Fibroblast of skin of abdomen (primary cell): ENCODE measurements around the gene DDX59. TPM values are rescaled to one million over a fixed set of nuclear protein-coding genes. Genes with fewer than 3 reads are reported as not detected.
A peak's percentile ranks its signal among the peaks of the same experiment; 100 is the strongest.

Experiments
- DNase-seq: peaks from one replicate; pipeline ENCODE4 v3.0.0-alpha.2; 2013
- polyA plus RNA-seq, 2 experiments: library from polyadenylated mRNA; unstranded; fragments of 120-200 nt; gene quantifications; one replicate each; pipeline ENCODE4 v1.2.1, GENCODE V29; 2013; ENCODE audit not compliant: insufficient read length in 2 of 2

Gene DDX59
- 10.1 TPM for polyA plus RNA-seq (2013, experiment 1 of 2; ENCODE audit: insufficient read length)
- 10.1 TPM for polyA plus RNA-seq (2013, experiment 2 of 2; ENCODE audit: insufficient read length)

DNA sequence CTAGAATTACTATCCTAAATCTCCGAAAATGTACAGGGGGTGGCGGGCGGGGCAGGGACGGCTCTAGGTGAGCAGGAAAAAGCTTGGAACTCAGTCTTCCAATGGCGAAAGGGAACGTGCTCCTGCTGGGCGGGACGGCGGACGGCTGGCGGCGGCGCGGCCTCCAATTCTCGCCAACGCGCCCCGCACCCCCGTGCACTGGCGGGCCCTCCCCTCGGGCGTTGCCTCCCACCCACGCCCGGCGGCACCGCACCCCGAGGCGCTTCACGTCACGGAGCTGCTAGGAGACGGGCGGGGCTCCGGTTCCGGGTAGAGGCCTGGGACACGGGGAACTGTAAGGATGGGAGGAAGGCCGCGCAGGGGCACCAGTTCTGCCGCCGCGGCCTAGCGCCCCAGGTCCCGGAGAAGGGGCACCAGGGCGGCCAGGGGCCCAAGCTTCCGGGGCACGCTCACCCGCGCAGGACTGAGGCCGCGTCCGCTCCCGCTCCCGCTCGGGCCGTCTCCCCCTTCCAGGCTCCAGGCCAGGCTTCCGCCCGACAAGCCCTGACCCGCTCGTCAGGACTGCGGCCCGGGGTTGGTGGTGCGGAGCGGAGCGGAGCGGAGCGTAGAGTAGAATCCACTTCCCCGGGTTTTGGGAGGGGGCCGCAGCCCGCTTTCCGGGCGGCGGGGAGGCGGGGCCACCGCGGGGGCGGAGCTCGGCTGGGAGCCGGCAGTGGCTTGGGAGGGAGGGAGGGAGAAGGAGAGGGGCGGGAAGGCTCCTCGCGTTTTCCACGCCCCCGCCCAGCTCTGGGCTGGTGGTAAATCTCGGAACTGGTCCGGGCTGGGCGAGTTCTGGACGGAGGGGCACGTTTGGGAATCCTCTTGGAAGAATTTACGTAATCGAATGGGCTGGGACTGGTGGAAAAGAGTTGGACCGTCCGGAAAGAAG is at the start of gene DDX59:
DDX59 (minus strand) TSS at position 594 of the 928 bp plus-strand sequence. CDS start 3,167 bp downstream, outside the sequence.
- DNase-seq, result peak; percentile 98

DNA sequence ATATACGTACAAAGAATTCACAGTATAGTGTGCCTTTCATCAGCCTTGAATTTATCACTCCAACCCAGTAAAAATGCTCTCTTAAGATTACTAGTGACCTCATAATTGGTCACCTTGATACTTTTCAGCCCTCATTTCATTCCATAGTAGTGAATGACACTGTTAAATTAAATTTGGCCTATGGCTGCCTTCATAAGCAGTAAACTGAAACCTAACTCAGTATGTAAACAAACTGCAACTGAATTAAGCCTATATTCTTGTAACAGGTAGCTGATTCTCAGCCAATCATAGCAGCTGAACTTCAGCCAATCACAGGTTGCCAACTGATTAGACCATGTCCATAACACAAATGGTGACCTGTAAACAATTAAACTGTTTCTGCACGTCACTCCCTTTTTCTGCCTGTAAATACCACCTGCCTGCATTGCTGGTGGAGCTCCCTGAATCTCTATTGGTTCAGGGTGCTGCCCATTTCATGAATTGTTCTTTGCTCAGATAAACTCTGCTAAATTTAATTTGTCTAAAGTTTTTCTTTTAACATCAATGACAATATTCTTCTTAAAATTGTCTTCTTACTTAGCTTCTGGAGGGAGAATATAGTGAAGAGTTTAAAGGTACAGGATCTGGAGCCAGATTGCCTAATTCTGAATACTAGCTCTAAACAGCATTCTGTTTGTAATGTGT is 44.9 kb upstream of the DDX59 start:
- DNase-seq, result no peak

DNA sequence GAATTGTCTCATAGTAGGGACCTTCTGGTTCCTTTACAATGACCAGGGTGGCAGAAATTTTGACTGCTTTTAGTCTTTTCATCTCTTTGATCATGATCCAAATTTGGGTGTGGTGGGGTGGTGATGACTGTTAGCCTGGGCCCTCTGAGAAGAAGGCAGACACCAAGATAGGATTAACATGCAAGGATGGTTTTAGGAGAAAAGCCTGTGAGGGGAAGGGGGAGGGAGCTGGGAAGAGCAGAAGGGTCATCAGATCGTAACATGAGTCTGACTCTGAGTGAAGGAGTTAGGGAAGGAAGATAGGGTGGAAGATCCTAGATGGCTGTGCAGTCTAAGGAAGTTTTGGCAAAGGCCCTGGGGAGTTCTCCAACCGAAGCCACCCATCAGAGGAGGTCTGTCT is 40.5 kb upstream of the DDX59 start:
- DNase-seq, result no peak

DNA sequence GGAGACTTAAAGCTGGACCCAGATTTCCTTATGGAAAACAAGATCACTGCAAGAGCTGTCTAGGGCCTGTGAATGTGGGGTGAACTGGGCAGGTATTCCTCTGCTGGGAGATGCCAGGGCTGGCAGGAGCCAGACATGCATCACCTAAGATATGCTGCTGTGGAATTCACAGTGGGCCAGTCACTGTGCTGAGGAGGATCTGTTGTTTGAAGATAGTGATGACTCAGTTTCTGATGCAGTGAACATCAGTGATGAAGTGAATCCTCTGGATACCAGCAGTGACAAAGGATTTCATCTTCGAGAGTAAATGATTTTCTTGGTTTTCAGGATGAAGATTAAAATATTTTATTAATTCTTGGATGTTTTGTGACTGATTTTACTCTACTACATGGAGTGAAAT is 39.1 kb upstream of the DDX59 start:
- peak; percentile 21 for DNase-seq

DNA sequence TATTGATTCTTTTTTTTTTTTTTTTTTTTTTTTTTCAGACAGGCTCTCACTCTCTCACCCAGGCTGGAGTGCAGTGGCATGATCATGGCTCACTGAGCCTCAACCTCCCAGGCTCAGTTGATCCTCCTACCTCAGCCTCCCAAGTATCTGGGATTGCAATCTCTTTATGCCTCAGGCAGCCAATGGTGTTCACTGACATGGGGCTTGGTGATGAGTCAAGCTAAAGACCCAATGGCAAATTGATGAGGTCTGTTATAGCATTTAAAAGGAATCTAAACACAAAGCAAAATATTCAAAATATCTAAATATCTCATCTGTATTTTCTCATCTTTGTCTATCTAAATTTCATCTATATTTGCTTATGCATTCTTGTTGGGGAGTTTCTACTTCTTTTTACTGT is 38.5 kb upstream of the DDX59 start:
- no peak for DNase-seq

DNA sequence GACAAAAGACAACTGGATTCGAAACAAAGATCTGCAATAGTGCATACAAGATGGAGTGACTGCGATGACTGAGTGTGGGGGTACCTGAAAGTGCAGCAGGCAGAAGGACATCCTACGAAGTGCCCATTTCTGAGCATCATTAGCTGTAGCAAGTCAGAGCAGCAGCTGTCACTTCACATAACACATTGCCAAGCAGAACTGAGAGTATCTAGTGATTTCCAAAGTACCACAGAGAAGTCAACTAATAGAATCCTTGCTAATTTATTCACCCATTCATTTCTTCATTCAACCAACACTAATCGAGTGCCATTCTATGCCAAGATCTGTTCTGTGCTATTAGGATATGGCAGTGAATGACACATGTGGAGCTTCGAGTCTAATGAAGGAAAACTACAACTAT is 37.4 kb upstream of the DDX59 start:
- DNase-seq, result no peak

DNA sequence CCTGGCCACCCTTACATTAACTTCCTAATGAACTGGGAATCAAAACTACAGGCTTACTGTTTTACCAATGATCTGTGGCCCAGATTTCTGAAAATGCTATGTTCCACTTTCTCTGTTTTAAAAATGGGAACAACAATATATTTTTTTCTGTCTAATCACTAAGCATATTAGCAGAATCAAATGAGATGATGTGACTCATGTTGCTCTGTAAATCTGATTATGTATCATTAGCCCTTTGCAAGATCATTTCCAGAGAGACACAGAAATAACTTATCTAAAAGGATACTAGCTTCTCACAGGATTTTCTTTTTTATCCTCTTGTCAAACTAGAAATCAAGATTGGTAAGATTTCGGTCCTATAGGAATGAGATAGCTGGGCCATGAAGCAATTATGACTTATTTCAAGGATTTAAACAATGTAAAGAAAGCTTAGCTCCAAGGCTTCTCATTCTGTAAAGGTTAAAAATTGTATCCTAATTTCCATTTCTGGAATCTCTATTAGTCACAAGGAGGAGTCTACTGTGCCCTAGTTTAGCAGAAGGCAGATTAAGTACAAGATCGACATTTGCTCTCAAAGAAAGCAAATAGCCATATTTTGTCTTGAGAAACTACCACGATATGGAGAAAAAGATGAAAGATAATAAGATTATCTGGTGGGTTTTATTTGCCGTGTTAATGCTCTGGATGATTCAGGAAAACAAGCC is 36.6 kb upstream of the DDX59 start:
- DNase-seq, result no peak

DNA sequence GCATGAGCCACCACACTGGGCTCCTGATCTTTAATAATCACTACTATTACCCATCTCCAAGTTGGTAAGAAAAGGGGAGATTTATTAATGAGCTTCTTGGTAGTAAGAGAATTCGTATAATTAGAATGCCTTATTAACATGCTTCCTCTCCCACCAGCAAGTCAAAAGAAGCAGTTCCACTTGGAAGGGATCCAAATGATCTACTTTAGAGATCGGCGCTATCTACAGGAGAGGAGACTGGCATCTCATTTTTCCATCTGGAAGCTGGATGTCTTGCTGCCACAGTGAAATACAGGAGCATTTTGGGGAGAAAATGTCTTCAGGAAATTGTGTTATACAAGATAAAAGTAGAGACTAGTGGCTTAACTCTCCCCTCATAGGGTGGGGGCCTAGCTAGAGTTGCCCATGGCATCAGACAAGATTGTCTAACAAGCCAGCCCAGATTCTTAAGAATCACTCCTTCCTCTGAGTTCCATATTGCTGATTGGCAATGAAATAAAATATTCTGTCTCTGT is 35.3 kb upstream of the DDX59 start:
- DNase-seq, result no peak

DNA sequence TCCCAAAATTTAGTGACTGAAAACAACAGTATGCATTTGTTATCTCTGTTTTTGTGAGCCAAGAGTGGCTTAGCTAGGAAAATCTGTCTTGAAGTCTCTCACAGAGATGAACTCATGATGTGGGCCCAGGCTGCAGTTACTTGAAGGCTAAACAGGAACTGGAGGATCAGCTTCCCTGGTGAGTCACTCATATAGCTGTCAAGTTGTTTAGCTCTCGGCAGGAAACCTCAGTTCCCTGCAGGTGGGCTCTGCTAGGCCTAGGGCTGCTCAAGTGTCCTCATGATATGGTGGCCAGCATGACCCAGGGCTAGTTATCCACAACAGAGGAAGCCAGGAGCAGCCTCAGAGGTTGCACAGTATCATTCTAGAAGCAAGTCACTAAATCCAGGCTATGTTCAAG is 30.2 kb upstream of the DDX59 start:
- peak; percentile 69 for DNase-seq

DNA sequence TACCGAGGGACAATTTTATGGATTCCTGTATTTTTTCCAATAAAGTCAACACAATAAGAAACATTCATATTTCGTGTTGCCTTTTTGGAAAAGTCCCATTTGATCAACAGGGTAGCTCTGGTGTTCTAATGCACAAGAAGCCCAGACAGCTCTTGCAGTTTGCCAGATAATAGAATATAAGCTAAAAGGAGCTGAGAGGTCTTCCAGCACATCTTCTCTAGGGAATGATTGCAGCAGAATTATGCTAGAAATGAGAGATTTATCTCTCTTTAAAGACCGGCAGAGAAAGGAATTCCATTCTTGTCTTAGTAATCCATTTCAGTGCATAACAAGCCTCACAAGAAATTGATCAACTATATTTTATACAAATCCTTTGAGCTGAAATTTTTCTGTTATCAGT is 25.0 kb upstream of the DDX59 start:
- no peak for DNase-seq

DNA sequence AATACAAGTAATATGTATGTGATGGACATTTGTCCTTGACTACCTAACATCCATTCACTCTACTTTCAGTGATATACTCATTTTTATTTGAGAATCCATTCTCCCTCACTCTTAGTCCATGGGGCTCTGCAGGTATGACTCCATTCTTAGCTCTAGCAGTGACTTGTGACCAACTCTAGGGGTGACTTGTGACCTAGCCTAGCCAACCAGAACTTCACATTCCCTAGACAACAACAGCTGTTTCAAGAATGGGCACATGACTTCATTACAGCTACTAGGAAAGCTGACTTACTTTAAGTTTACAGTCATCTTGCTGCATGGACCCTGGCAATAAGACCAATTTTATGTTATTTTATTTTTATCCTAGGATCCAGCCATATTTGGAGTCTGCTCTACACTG is 23.6 kb upstream of the DDX59 start:
- DNase-seq, result no peak

DNA sequence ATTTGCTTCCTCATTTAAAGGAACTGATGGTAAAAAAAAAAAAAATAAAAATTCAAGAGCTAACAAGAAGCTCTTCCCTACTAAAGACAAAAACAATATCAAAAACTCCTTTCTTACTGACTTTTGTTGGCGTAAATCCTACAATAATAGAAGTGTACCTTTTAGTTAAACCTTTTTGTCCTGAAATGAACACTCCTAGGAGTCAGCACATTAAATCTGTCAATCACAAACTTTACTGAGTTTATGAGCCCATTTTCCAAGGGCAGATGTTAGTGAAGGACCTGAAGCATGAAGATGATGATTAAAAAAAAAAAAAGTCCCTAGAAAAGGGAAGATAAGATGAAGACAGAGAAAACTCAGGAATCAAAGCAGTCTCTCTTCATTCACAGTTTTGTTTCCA is 22.6 kb upstream of the DDX59 start:
- no peak for DNase-seq

DNA sequence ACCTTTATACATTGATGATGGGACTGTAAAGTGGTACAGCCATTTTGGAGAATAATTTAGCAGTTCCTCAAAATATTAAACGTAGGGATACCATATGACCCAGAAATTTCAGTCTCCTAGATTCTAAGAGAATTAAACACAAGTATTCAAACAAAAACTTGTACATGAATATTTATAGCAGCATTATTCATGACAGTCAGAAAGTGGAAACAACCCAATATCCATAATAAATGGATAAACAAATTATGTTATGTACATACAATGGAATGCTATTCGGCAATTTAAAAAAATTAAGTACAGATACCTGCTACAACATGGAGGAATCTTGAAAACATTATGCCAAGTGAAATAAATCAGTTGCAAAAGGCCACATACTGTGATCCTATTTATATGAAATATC is 16.9 kb upstream of the DDX59 start:
- no peak for DNase-seq

DNA sequence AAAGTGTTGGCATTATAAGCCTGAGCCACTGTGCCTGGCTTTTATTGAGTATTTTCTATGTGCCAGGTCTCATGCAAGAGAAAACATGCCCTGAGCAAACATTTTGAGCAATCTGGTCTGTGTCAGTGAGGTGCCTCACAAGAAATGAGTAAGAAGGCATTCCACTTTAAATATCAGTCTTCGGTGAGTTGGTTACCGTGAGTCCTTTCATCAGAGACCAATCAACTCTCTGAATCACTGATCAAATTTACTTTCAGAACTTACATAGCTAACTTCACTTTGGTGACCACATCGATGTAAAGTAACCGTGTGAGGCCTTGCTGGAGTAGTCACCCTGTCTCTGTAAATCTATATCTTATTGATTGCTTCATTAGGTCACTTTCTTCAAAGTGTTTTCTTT is 14.3 kb upstream of the DDX59 start:
- peak; percentile 4 for DNase-seq

DNA sequence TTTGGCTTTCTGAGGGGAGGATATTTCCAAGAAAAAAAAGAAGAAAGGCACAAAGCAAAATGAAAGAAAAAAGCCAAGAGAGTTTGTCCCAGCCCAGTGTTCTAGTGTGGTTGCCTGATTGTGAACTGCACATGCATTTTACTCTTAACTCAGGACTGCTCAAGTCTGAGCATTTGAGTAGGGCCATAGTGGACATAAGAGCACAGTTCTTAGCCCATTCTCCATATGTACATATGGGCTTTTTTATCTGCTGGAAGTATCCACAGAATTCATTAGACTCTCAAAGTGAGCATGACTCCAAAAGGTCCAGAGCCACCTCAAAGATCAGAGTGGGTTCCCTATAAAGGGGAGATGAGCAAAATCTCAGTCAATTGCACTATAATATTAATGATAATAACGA is 13.6 kb upstream of the DDX59 start:
- DNase-seq, result no peak

DNA sequence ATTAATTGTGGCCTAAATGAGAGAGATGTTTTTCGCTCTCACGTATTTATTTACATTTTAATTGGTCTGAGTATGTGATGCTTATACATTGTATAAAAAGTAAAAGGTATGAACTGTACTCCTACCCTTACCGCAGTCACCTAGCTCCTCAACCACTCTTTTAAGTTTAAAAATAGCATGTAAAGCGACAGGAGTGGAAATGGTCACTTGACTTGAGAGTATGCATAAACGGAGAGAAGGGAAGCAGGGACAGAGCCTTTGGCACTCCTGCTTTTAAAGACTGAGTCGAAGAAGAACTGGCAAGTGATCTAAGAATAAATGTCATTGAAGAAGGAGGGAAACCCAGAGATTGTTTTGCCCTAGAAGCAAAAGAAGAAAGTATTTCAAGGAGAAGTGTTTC is 11.5 kb upstream of the DDX59 start:
- DNase-seq, result no peak

DNA sequence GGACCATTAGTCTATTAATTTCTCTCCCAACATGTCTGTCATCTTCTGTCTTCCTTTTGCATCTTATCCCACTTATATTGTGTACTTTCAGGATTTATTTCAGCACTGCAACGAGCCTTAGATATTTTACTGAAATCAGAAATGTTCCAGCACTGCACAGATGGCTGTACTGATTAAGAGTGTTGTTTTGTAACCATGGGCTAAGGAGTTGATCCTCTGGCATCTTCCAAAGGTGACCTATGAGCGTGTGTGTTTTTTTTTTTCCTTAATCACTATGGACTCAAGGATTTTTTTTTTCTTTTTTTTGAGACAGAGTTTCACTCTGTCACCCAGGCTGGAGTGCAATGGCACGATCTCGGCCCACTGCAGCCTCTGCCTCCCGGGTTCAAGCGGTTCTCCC is 7.1 kb upstream of the DDX59 start:
- DNase-seq, result no peak

DNA sequence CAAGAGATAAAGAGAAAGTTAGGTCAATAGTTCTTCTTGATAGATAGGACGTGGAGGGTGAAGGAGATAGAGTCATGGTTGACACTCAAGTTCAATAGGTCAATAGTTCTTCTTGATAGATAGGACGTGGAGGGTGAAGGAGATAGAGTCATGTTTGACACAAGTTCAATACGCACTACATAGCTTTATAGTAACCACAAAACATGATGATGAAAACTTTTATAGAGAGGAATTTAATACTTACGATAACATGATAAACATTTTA is 5.8 kb upstream of the DDX59 start:
- no peak for DNase-seq

DNA sequence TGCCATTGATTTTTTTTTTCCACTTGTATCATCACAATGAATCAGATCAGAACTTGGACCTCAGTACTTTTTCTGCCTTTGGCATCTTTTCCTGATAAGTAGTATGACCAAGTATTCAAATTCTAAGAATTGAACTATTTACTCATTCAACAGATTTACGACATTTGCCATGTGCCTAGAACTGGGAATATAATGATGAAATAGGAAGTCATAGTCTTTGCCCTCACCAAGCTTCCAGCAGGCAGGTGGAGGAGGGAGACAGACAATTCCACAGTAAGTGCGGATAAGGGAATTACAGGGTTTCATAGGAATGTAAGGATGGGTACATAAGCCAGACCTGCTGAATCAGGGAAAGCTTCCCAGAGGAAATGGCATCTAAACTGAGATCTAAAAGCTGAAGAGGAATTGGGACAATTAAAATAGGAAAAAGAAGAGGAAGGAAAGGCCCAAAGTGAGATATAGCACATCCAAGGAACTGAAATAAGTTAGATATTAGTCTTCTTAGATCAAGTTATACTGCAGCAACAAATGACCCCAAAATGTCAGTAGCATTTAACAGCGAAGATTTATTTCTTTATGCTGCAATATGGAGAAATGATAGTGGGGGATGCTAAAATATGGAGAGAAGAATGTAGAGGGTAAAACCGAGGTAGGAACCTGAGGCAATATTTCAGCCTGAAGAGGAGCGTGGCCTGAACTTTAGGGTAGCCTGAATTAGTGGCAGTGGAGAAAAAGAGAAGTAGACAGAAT is 5.3 kb upstream of the DDX59 start:
- peak; percentile 10 for DNase-seq

DNA sequence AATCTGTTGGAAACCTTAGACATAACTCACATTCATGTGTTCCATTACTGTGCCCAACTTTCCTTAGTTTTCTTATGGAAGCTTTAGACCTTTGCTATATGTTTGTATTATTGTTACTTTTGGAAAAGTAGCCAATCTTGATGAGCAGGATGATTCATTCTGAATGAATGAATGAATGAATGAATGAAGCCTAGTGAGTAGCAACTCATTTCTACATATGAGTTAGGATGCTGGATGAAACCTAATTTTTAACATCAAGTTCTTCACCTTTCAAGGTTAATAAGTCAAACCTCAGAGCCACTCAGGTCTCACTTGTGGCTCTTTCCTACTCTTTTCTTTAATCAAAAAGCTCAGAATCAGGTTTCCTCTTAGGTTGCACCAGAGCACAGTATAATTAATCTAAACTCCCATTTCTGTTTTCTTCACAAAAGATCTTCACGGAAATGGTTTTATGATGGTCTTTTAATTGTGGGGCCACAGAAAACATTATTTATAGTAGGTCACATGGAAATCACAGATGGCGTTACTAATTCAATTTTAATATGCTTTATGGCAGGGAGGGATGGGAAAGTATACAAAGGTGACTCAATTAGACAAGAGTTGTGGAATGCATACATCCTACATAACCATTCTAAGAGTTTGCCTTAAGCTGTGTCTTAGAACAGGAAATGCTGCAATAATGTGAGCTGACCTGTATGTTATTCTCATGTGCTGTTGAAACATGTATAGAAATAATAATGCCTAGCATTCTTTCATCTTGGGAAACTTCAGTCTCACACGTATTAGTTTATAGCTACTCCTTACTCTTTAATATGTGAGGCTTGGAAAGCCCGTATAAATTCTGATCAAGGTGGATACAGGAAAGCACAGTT is 4.5 kb upstream of the DDX59 start:
- DNase-seq, result peak; percentile 61

DNA sequence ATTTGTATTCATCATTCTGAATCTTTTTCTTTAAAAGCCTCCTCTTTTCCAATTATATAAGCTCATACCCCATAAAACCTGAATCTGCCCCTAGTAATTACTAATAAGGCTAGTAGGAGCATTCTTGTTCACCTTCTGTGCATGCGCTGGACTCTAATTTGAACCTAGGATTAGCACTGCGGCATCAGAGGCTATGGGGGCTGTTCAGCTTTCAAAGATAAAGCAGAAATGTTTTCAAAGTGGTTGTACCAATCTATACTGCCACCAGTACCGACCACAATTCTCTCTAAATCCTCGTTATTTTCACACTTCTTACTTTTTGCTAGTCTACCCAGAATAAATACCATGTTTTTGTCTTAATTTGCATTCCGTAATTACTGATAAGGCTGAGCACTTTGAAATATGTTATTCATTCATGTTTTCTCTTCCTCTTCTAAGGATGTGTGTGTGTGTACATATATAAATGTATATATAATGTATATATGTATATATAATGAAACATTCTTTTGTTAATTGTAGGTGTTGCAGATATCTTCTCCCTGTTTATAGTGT is 1.6 kb upstream of the DDX59 start:
- no peak for DNase-seq
